Caco-2 (cell line): ENCODE data around the gene FIGNL2. TPM values are rescaled to one million over a fixed set of nuclear protein-coding genes. Genes with fewer than 3 reads are reported as not detected.
"Not testable (repeated sequence)": the region's sequence is repeated elsewhere in the genome, so short reads cannot be mapped to it uniquely, and the experiment has no call there.

Experiments used
- BruUV-seq: library from RNA; stranded (reverse); fragments of 400-500 nt; replicated peaks from 2 replicates; lab custom pipeline; 2021; lab: Mats Ljungman, UMichigan
- CTCF ChIA-PET: fragments of 300-600 bp; sonication (Branson Sonifier 250); formaldehyde crosslinking; loops from one replicate; lab custom pipeline; 2022; ENCODE audit warnings: antibody characterized with exemption; lab: Charles Lee
- POLR2A ChIA-PET: fragments of 300-600 bp; sonication (Branson Sonifier 250); formaldehyde crosslinking; loops from one replicate; lab custom pipeline; 2022; ENCODE audit warnings: antibody characterized with exemption; lab: Charles Lee
- DNase-seq, 2 experiments: peaks; one replicate each; pipeline versions ENCODE4 v3.0.0 to v3.0.0-alpha.2; 2020 to 2022
- H3K27me3 ChIP-seq: replicated peaks from 2 replicates; pipeline ENCODE4 v1.6.0; 2011; ENCODE audit warnings: low read length; ENCODE audit not compliant: control insufficient read depth, insufficient read depth
- H3K36me3 ChIP-seq: 2 replicates; pipeline ENCODE4 v1.5.1; 2011; ENCODE audit warnings: low read length; ENCODE audit not compliant: control insufficient read depth, insufficient read depth
- H3K4me1 ChIP-seq: fragments of 250-450 bp; sonication (Bioruptor Pico); 2 replicates; pipeline ENCODE4 v1.5.1; 2020; ENCODE audit warnings: mild to moderate bottlenecking
- H3K4me3 ChIP-seq: 2 replicates; pipeline ENCODE4 v1.5.1; 2011; ENCODE audit warnings: low read depth, mild to moderate bottlenecking, control low read depth, low read length
- H3K9me3 ChIP-seq: fragments of 250-450 bp; sonication (Bioruptor Pico); 2 replicates; pipeline ENCODE4 v1.5.1; 2020; ENCODE audit warnings: mild to moderate bottlenecking, moderate library complexity
- H3K27ac Mint-ChIP-seq: one replicate; pipeline ENCODE4 v1.8.0; 2022; ENCODE audit warnings: mixed read lengths; ENCODE audit not compliant: unreplicated experiment
- H3K27me3 Mint-ChIP-seq: one replicate; pipeline ENCODE4 v1.8.0; 2022; ENCODE audit warnings: mixed read lengths; ENCODE audit not compliant: insufficient read depth, unreplicated experiment
- H3K36me3 Mint-ChIP-seq: one replicate; pipeline ENCODE4 v1.8.0; 2022; ENCODE audit warnings: mild to moderate bottlenecking, mixed read lengths; ENCODE audit not compliant: insufficient read depth, unreplicated experiment
- H3K4me1 Mint-ChIP-seq: one replicate; pipeline ENCODE4 v1.8.0; 2022; ENCODE audit warnings: low read depth, mixed read lengths; ENCODE audit not compliant: unreplicated experiment
- H3K4me3 Mint-ChIP-seq: one replicate; pipeline ENCODE4 v1.8.0; 2022; ENCODE audit warnings: mild to moderate bottlenecking, moderate library complexity, mixed read lengths; ENCODE audit not compliant: unreplicated experiment
- H3K9me3 Mint-ChIP-seq: one replicate; pipeline ENCODE4 v1.8.0; 2022; ENCODE audit warnings: mixed read lengths; ENCODE audit not compliant: unreplicated experiment
- intact Hi-C: fragments of 100-400 bp; cut with micrococcal nuclease; formaldehyde crosslinking; loops from one replicate; pipeline ENCODE4 v1.10.0; 2022; ENCODE audit not compliant: unreplicated experiment
- total RNA-seq: library from RNA; stranded (reverse); gene quantifications from 2 replicates; pipeline ENCODE4 v1.2.3, GENCODE V29; 2022
- TF ChIP-seq, protein P1 (sequence below), 2 experiments: fragments of 200-600 bp in 1 of 2; IDR thresholded peaks; 1 replicate in 1 of 2; 2 replicates in 1 of 2; pipeline versions ENCODE4 v1.5.1 to v1.8.0; 2011 to 2022; ENCODE audit warnings: antibody characterized with exemption in 1 of 2, control low read depth in 1 of 2, inconsistent platforms in 1 of 2, low read depth in 1 of 2, low read length in 1 of 2, mild to moderate bottlenecking in 1 of 2, moderate library complexity in 1 of 2; ENCODE audit not compliant: insufficient read depth in 1 of 2, severe bottlenecking in 1 of 2, unreplicated experiment in 1 of 2

Gene FIGNL2
- total RNA-seq, 1 experiment from 2014 or later, result 3.6 TPM

DNA sequence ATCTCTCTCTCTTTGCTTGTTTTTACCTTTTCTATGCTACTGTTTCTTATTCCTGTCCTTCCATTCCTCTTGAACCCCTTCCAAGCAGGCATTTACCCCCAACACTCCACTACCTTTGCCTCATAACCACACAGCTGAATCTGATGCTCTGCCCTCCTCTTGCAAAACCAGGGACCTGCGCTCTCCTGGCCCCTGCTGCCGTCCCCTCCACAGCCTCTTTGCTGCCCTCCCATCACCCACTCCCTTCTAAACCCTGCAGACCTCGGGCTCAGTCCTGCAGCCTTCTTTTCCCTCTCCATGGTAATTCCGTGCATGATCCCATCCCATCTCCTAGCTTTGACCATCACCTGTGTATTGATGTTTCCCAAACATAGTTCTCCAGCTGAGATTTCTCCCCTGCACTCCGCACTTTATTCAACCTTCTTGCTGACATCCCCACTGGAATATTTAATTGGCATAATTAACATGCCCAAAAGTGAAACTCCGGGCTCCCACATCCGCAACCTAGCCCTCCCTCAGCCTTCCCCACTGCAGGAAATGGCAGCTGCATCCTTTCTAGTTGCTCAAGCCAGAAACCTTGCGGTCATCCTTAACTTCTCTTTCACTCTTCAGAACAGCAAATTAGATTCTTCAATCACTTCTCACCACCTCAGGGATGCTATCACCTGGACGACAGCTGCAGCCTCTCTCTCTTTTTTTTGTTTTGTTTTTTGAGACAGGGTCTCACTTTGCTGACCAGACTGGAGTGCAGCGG is 16.0 kb downstream of the FIGNL2 start:
- Histone ChIP-seq H3K9me3 (no peaks in the 10 kb centered on the region), H3K4me3 (no peak overlapping the region), H3K4me1 (peaks cover under 1% of the 10 kb centered on the region), H3K36me3 (no peaks in the 10 kb centered on the region), H3K27me3 (no peaks in the 10 kb centered on the region)
- DNase-seq, result no peak
- ChIA-PET CTCF (interaction anchor here (0.8 to 2.3 kb wide), 4 partner anchors 8 to 43 kb away, joined by 3 to 8 read pairs (median 4); no protein-coding TSS in a partner anchor), POLR2A (interaction anchor here (0.7 kb wide), 1 partner anchor 39 kb away, joined by 5 read pairs; no protein-coding TSS in a partner anchor)
- H3K27me3 Mint-ChIP-seq, result peaks cover 4% of the 10 kb centered on the region
- H3K4me3 Mint-ChIP-seq, result no peak overlapping the region
- intact Hi-C loops, result no loop called here
- no peaks in the 10 kb centered on the region for H3K9me3 Mint-ChIP-seq
- no TSS peak for BruUV-seq
- H3K36me3 Mint-ChIP-seq, result no peaks in the 10 kb centered on the region
- no peak overlapping the region for H3K27ac Mint-ChIP-seq
- TF ChIP-seq, protein P1, sequence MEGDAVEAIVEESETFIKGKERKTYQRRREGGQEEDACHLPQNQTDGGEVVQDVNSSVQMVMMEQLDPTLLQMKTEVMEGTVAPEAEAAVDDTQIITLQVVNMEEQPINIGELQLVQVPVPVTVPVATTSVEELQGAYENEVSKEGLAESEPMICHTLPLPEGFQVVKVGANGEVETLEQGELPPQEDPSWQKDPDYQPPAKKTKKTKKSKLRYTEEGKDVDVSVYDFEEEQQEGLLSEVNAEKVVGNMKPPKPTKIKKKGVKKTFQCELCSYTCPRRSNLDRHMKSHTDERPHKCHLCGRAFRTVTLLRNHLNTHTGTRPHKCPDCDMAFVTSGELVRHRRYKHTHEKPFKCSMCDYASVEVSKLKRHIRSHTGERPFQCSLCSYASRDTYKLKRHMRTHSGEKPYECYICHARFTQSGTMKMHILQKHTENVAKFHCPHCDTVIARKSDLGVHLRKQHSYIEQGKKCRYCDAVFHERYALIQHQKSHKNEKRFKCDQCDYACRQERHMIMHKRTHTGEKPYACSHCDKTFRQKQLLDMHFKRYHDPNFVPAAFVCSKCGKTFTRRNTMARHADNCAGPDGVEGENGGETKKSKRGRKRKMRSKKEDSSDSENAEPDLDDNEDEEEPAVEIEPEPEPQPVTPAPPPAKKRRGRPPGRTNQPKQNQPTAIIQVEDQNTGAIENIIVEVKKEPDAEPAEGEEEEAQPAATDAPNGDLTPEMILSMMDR (IDR thresholded peaks at IDR 0.05; ENCODE audit: insufficient read depth in 1 of 2, low read depth in 1 of 2, low read length in 1 of 2, severe bottlenecking in 1 of 2, unreplicated experiment in 1 of 2), result no peak
- H3K4me1 Mint-ChIP-seq, result peaks cover 3% of the 10 kb centered on the region

DNA sequence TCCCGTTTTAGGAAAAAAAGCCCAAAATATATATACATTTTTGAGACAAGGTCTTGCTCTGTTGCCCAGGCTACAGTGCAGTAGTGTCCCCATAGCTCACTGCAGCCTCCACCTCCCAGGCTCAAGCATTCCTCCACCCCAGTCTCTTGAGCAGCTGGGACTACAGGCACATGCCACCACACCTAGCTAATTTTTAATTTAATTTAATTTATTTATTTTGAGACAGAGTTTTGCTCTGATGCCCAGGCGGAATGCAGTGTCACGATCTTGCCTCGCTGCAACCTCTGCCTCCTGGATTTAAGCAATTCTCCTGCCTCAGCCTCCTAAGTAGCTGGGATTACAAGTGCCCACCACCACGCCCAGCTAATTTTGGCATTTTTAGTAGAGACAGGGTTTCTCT is 16.7 kb downstream of the FIGNL2 start:
- DNase-seq, H3K9me3 ChIP-seq, H3K9me3 Mint-ChIP-seq, H3K27ac Mint-ChIP-seq, H3K36me3 ChIP-seq, H3K4me1 Mint-ChIP-seq, H3K4me3 ChIP-seq, H3K4me1 ChIP-seq, H3K27me3 Mint-ChIP-seq, H3K4me3 Mint-ChIP-seq, H3K27me3 ChIP-seq, H3K36me3 Mint-ChIP-seq, BruUV-seq, intact Hi-C loops: not testable (repeated sequence)
- ChIA-PET CTCF (interaction anchor here (1.3 to 2.3 kb wide), 3 partner anchors 9 to 43 kb away, joined by 3 to 8 read pairs (median 4); no protein-coding TSS in a partner anchor), POLR2A (interaction anchor here (0.7 kb wide), 1 partner anchor 40 kb away, joined by 5 read pairs; no protein-coding TSS in a partner anchor)

DNA sequence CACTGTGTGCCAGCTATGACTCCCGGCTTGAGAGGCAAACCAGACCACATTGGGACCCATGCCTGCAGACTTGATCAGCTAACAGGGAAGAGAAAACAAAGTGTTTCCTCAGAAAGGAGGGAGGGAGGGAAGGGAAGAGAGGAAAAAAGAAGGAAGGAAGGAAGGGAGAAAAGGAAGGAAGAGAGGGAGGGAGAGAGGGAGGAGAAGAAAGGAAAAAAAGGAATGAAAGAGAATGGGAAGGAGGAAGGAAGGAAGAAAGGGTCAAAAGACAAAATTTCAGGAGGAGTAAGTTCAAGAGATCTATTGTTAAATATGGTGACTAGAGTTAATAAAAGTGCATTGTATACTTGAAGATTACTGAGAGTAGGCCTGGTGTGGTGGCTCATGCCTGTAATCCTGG is 18.9 kb downstream of the FIGNL2 start:
- Mint-ChIP-seq H3K36me3 (no peaks in the 10 kb centered on the region), H3K4me1 (no peaks in the 10 kb centered on the region), H3K4me3 (no peak overlapping the region), H3K27ac (no peak overlapping the region), H3K9me3 (no peaks in the 10 kb centered on the region), H3K27me3 (peaks cover 4% of the 10 kb centered on the region)
- POLR2A ChIA-PET, result interaction anchor here (0.6 kb wide), 1 partner anchor 602 kb away, joined by 6 read pairs; no protein-coding TSS in a partner anchor
- H3K9me3 ChIP-seq, result no peaks in the 10 kb centered on the region
- no peaks in the 10 kb centered on the region for H3K36me3 ChIP-seq
- no peaks in the 10 kb centered on the region for H3K27me3 ChIP-seq
- intact Hi-C loops, result no loop called here
- no peak for DNase-seq
- TF ChIP-seq, protein P1 (IDR thresholded peaks at IDR 0.05; ENCODE audit: insufficient read depth in 1 of 2, low read depth in 1 of 2, low read length in 1 of 2, severe bottlenecking in 1 of 2, unreplicated experiment in 1 of 2), result no peak
- no peaks in the 10 kb centered on the region for H3K4me1 ChIP-seq
- CTCF ChIA-PET, result interaction anchor here (0.7 kb wide), 1 partner anchor 42 kb away, joined by 3 read pairs; no protein-coding TSS in a partner anchor
- H3K4me3 ChIP-seq, result no peak overlapping the region
- BruUV-seq, result no TSS peak
